Uterus (tissue), 2 donors: Measurements from ENCODE around the gene ARHGAP15.

Experiments used
- POLR2A ChIP-seq, 2 donors: fragments of 450-650 bp; IDR thresholded peaks; one replicate each; pipeline ENCODE4 v1.6.1; 2016; ENCODE audit warnings: antibody characterized with exemption in 2 of 2, mild to moderate bottlenecking in 1 of 2, moderate library complexity in 1 of 2
- TF ChIP-seq, protein P1 (sequence below), 4 experiments: fragments of 200-600 bp in 2 of 4; fragments of 450-650 bp in 2 of 4; sonication (generic) in 2 of 4; IDR thresholded peaks; one replicate each; pipeline ENCODE4 v1.5.1; 2016 to 2019; ENCODE audit warnings: antibody characterized with exemption in 4 of 4, mild to moderate bottlenecking in 2 of 4, moderate library complexity in 1 of 4

DNA sequence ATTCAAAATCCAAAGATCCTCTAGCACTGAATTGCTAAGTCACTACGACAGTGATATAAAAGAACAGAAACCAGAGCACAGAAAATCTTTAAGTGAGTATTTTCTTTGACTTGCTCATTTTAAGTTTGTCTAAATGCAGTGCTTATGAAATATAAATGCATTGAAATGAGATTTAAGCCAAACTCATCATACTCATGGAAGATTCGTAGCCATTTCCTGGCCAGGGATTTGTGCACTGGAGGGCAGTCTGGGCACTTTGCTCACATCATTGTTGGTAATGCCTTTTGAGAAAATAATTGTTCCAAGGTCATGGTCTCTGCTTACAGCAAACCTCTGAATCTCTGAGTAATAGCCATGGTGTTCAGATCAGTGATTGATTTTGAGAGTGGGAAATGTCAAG, 307.7 kb downstream of the ARHGAP15 start:
- no peak for TF ChIP-seq POLR2A (IDR thresholded peaks at IDR 0.05)
- TF ChIP-seq, protein P1, sequence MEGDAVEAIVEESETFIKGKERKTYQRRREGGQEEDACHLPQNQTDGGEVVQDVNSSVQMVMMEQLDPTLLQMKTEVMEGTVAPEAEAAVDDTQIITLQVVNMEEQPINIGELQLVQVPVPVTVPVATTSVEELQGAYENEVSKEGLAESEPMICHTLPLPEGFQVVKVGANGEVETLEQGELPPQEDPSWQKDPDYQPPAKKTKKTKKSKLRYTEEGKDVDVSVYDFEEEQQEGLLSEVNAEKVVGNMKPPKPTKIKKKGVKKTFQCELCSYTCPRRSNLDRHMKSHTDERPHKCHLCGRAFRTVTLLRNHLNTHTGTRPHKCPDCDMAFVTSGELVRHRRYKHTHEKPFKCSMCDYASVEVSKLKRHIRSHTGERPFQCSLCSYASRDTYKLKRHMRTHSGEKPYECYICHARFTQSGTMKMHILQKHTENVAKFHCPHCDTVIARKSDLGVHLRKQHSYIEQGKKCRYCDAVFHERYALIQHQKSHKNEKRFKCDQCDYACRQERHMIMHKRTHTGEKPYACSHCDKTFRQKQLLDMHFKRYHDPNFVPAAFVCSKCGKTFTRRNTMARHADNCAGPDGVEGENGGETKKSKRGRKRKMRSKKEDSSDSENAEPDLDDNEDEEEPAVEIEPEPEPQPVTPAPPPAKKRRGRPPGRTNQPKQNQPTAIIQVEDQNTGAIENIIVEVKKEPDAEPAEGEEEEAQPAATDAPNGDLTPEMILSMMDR (IDR thresholded peaks at IDR 0.05), result no peak
